Right ventricle myocardium inferior (tissue), 1 donor: ENCODE measurements around the gene ADGB. TPM values are rescaled to one million over a fixed set of nuclear protein-coding genes. Genes with fewer than 3 reads are reported as not detected.
"Not testable (repeated sequence)": the region's sequence is repeated elsewhere in the genome, so short reads cannot be mapped to it uniquely, and the experiment has no call there.

Experiments used
- ATAC-seq: fragments of 200-7000 bp; cut with Tn5 transposase; one replicate; pipeline ENCODE4 v1.9.1; 2020; ENCODE audit warnings: mild to moderate bottlenecking, moderate library complexity
- DNase-seq: peaks from one replicate; pipeline ENCODE4 v3.0.0; 2021; ENCODE audit errors: missing footprints
- intact Hi-C: fragments of 100-400 bp; cut with DNase I; formaldehyde crosslinking; loops from one replicate; pipeline ENCODE4 v1.11.0; 2022
- long read RNA-seq: library from polyadenylated mRNA; unstranded; transcript quantifications from one replicate; pipeline ENCODE4 v2.0.0, GENCODE V29; 2021
- total RNA-seq: library from RNA; stranded (reverse); fragmentation: NEBNext Ultra II Directional; extraction: Animal tissue kit (Norgen Biotek cat#: 25700); gene quantifications from one replicate; pipeline ENCODE4 v1.2.1, GENCODE V29; 2021
- donor health status: DM: no; HTN: yes; CAD: no; lungs with severe emphysema.

ADGB gene
- not detected for total RNA-seq
- long read RNA-seq = 0 reads

DNA sequence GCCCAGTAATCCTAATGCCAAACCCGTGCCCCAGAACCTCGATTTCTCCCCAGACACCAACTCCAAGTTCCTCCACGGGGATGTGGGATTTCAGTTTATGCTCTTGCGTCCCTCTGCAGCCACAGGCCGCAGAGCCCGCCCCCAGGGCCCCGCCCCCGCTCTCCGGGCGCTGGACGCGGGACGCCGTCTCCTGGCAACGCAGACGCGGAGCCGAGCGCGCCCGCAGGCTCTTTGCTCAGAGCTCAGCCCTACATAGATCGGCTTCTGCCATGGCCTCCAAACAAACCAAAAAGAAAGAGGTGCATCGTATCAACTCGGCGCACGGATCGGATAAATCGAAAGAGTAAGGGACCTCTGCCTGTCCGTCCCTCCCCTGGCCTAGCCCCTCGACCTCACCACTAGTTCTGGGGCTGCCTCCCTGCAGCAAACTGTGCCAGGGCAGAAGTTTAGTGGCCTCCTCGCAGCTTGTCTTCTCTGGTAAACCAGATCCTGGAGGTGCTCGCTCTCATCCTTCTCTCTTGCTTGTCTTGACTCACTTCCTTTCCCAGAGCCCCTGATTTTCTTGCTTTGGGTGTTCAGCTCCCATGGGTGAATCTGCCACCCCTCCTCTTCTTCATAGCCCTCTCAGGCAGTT, at the start of gene ADGB:
ADGB (plus strand) TSS at position 201 of the 634 bp plus-strand sequence; CDS start at position 270, 69 bp downstream.
- intact Hi-C loops = no loop called here
- ATAC-seq (peak; percentile 79), DNase-seq (peak; percentile 89)

DNA sequence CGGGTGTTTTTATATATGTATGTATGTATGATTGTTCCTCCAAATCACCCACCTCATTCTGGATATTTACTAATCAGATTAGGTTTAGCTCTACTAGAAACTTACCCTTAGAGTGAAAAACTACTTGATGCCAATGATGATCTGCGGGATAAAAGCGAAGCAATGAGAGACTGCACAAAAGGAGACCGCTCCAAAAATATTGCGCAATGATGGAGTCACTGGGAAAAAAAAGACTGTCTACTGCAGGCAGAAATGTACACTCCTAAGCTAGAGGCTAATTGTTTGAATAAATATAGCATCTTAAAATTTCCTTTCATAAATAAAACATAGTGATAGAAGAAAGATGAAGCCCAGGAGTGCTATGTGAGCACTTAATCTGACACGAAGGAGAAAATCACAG, 47.9 kb upstream of the ADGB start:
- intact Hi-C loops = no loop called here
- DNase-seq = no peak
- peak; percentile 55 for ATAC-seq

DNA sequence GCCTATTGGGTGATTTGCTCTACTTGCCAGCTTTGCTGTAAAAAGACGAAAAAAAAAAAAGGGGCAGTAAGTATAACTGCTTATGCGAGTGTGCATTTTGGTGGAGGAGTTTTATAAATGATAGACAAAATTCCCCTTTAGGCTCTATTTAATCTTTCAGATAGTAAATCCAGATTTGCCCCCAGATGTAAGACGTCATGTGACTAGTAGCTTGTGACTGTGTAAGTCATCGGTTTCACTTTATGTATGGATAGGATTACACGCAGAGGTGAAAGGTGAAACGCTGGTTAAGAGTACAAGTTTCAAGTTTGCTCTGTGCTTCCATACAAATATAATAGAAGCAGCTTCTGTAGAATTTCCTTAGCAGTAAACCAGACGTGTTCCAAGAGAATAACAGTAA, 47.2 kb upstream of the ADGB start:
- intact Hi-C loops = no loop called here
- no peak for ATAC-seq

GRCh38 chr6:146553377-146554135, 45.2 kb upstream of the ADGB start:
- intact Hi-C loops = no loop called here
- DNase-seq (no peak), ATAC-seq (no peak)

More for the DNA sequence above, 47.2 kb upstream of the ADGB start:
- DNase-seq = no peak

DNA sequence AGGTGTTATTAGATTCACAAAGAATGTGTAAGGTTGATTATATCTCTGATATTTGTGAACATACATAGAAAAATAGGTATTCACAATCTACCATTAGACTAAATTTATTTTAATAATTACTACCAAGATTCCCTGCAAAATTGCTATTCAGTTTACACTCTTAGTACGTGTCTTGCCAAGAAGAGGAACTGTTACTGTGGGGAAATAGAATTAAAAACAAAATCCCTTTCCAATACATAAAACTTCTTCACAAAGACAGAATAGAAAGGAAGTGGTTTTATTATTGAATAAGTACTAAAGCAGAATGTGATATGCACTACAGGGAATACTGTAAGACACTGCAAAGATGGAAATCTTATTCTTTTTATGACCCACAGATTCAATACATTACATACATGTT, 38.2 kb upstream of the ADGB start:
- intact Hi-C loops = no loop called here
- ATAC-seq (no peak), DNase-seq (no peak)

- ATAC-seq, DNase-seq, intact Hi-C loops: not testable (repeated sequence)
Measured at GRCh38 chr6:146566661-146567060, 32.1 kb upstream of the ADGB start.

DNA sequence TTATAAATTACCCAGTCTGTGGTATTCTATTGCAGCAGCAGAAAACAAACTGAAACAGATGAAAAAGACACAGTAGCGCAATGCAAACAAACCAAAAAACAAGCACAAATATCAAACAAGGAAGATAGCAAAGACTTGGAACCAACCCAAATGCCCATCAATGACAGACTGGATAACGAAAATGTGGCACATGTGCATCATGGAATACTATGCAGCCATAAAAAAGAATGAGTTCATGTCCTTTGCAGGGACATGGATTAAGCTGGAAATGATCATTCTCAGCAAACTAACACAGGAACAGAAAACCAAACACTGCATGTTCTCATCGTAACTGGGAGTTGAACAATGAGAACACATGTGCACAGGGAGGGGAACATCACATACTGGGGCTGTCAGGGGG, 30.2 kb upstream of the ADGB start:
- intact Hi-C loops, DNase-seq, ATAC-seq: not testable (repeated sequence)

DNA sequence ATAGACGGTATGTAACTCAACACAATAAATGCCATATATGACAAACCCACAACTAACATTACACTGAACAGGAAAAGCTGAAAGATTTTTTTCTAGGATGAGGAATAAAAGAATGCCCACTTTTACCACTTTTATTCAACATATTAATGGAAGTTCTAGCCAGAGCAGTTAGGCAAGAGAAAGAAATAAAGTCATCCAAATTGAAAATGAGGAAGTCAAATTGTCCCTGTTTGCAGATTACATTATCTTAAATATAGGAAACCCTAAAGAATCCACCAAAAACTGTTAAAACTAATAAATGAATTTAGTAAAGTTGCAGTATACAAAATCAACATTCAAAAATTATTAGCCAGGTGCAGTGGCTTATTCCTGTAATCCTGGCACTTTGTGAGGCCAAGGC, 24.6 kb upstream of the ADGB start:
- ATAC-seq (no peak), DNase-seq (no peak)
- intact Hi-C loops = no loop called here

DNA sequence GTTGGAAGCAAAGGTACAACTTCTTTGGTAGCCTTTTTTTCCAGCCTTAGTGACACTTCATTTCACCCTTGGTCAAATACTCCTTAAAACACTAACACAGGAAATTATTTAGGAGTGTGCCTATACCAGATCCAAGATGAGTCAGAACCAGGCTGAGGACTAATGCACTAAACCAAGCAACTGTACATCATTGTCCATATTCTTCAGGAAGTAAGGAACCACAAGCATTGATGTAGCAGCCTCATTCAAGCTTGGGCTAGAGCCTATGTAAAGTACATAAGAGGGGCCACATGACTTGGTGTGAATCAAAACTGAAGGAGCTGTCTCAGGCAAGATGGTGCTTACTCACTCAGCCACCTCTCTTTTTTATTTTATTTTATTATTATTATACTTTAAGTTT, 20.7 kb upstream of the ADGB start:
- DNase-seq (no peak), ATAC-seq (no peak)
- intact Hi-C loops = no loop called here

DNA sequence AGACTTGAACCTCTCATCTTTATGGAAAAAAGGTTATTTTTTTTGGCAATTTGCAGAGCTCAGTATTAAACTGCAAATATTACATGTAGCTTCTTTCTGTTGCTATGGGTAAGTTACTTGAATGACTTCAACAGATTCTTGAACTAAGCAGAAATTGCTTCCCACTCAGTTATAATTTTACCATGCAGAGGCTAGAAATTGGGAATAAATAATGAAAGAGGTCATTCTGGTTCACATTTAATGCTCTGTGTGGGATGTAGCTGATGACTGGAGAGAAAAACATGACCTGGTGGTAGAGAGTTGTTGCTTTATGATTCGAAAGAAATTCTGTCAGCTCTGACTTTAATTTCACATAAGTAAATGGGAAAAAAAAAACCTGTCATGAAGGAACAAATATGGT, 16.8 kb upstream of the ADGB start:
- intact Hi-C loops = no loop called here
- ATAC-seq (no peak), DNase-seq (no peak)

- peak; percentile 31 for ATAC-seq
- intact Hi-C loops = no loop called here
- peak; percentile 56 for DNase-seq
Measured at GRCh38 chr6:146582857-146583256, 15.9 kb upstream of the ADGB start.

DNA sequence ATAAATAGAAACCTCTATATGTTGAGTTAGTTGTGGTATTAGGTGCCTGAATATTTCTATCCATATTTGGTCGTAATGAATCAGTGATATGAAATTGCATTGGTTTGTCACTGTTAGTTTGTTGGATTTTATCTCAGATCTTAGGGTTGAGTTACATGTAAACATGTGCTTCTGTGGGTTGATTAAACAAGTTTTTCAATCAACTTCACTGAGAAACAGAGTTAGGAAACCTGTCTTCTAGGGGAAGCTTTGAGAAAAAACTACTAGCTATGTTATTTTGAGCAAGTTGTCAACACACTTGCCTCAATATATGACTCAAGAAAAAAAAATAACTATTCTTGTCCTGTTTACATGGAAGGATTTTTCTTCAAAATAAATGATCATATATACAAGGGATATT, 14.8 kb upstream of the ADGB start:
- DNase-seq = no peak
- no peak for ATAC-seq
- intact Hi-C loops = no loop called here

GRCh38 chr6:146587459-146587858, 11.3 kb upstream of the ADGB start:
- ATAC-seq = no peak

GRCh38 chr6:146590492-146590891, 8.3 kb upstream of the ADGB start:
- DNase-seq (no peak), ATAC-seq (no peak)
- intact Hi-C loops = no loop called here

More at GRCh38 chr6:146587459-146587858, 11.3 kb upstream of the ADGB start:
- intact Hi-C loops = no loop called here
- DNase-seq = no peak

DNA sequence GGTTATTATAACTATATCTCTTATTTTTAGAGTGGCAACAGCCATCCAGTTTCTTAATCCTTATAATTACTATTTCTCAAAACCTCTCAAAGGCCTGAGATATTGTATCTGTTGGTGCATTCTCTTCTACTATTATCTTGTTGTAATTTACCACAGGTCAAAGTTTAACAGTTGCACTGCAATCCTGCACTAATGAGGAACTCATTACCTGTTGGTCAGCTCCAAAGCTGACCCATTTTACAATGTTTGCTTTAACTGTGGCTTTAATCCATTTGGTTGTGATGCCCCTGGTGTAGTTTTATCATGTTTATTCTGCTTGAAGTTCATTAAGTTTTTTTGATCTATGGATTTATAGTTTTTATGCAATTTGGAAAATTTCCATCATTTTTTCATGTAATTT, 6.3 kb upstream of the ADGB start:
- ATAC-seq = no peak
- no peak for DNase-seq
- intact Hi-C loops = no loop called here

DNA sequence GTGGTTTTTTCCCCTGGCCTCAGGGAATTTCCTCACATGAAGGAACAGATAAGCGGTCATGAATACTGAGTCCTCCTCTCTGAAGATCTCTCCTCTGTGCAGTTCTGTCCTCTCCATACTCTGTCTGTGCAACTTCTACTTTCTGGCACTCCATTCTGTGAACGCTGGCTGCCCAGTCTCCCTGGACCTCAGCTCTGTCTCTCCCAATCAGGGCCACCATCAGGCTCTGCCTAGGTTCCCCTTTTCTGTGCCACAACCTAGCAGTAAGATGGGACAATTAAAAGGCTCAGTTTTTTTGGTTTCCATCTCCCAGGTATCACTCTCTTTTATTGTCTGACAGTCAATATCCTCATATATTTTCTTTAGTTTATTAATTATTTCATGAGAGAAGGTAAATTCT, 4.8 kb upstream of the ADGB start:
- intact Hi-C loops = no loop called here
- DNase-seq (peak; percentile 67), ATAC-seq (peak; percentile 43)

- peak; percentile 73 for ATAC-seq
- no peak for DNase-seq
- intact Hi-C loops = no loop called here
Measured at GRCh38 chr6:146594495-146594894, 4.3 kb upstream of the ADGB start.

GRCh38 chr6:146595972-146596731, 2.6 kb upstream of the ADGB start:
- DNase-seq (no peak), ATAC-seq (peak; percentile 52)
- intact Hi-C loops = no loop called here

GRCh38 chr6:146601352-146601751, 2.6 kb downstream of the ADGB start:
- intact Hi-C loops = no loop called here
- no peak for DNase-seq
- ATAC-seq = no peak

- DNase-seq (no peak), ATAC-seq (no peak)
- intact Hi-C loops = no loop called here
Measured at GRCh38 chr6:146602526-146602925, 3.8 kb downstream of the ADGB start.
